ENCODE data around the gene RNASEH1. TPM values are rescaled to one million over a fixed set of nuclear protein-coding genes. Genes with fewer than 3 reads are reported as not detected.
A peak's percentile ranks its signal among the peaks of the same experiment; 100 is the strongest.

The RNASEH1 gene
- total and polyA plus RNA-seq, 2 experiments from 2014 or later = 33.2 to 40.7 TPM

GRCh38 chr2:3594493-3595281 lies 36.6 kb upstream of the RNASEH1 start, which contains the start of gene COLEC11:
COLEC11 (plus strand) TSS chr2:3595112; CDS start chr2:3604341, 9,229 bp downstream.
- Histone ChIP-seq H3K79me2 (replicated peaks; ENCODE audit: insufficient read depth) (no peaks in the 10 kb centered on the region), H3K4me1 (ENCODE audit: insufficient read depth) (no peaks in the 10 kb centered on the region), H3F3A (replicated peaks; ENCODE audit: low read depth) (0 out of 2 replicates have a peak, but pooled peaks cover 8% of the 10 kb centered on the region), H3K27ac (ENCODE audit: low read depth) (no peak within 1 kb of the TSS), H2AFZ (peak within 1 kb of the TSS; percentile 97), H3K4me2 (peak within 1 kb of the TSS; percentile 76), H3K4me3 (peak within 1 kb of the TSS; percentile 46), H3K9me2 (ENCODE audit: insufficient read depth) (no peaks in the 10 kb centered on the region), H3K27me3 (ENCODE audit: insufficient read depth) (no peaks in the 10 kb centered on the region), H4K20me1 (replicated peaks; ENCODE audit: insufficient read depth) (no peaks in the 10 kb centered on the region), H3K36me3 (ENCODE audit: insufficient read depth) (no peaks in the 10 kb centered on the region)
- ATAC-seq = peak; percentile 96
- Mint-ChIP-seq H3K4me3 (peak within 1 kb of the TSS; percentile 45; the same call in 2 of the 3 replicates), H3K36me3 (ENCODE audit: low read depth) (peaks cover 15% of the 10 kb centered on the region), H3K27me3 (ENCODE audit: insufficient read depth, low read depth, poor library complexity) (peaks cover 12% of the 10 kb centered on the region), H3K27ac (no peak within 1 kb of the TSS), H3K9me3 (peaks cover 11% of the 10 kb centered on the region), H3K4me1 (peaks cover 10% of the 10 kb centered on the region; the same call in 2 of the 3 replicates)
- peak; percentile 87 for DNase-seq (ENCODE audit: low spot score)
- no peak for TF ChIP-seq ZNF114 (CRISPR knock-in tag; IDR thresholded peaks at IDR 0.05)
- TF ChIP-seq CTCF (conservative IDR thresholded peaks at IDR 0.05; ENCODE audit: low read depth in 2 of 2) = peak; percentile 41 to 55

GRCh38 chr2:3589086-3589485 lies 31.0 kb upstream of the RNASEH1 start:
- Histone ChIP-seq H3K9me2 (ENCODE audit: insufficient read depth) (no peaks in the 10 kb centered on the region), H3K4me2 (no peak overlapping the region), H3F3A (replicated peaks; ENCODE audit: low read depth) (no peaks in the 10 kb centered on the region), H3K36me3 (ENCODE audit: insufficient read depth) (no peaks in the 10 kb centered on the region; the same call in 1 of the 2 replicates), H3K4me1 (ENCODE audit: insufficient read depth) (no peaks in the 10 kb centered on the region), H2AFZ (no peak overlapping the region), H3K4me3 (no peak overlapping the region), H4K20me1 (replicated peaks; ENCODE audit: insufficient read depth) (0 out of 2 replicates have a peak, but pooled peaks cover 5% of the 10 kb centered on the region), H3K27me3 (ENCODE audit: insufficient read depth) (no peaks in the 10 kb centered on the region), H3K27ac (ENCODE audit: low read depth) (no peak overlapping the region), H3K79me2 (replicated peaks; ENCODE audit: insufficient read depth) (no peaks in the 10 kb centered on the region)
- no peak overlapping the region for H3K4me3 Mint-ChIP-seq
- no peaks in the 10 kb centered on the region for H3K27me3 Mint-ChIP-seq (ENCODE audit: insufficient read depth, low read depth, poor library complexity)
- peaks cover 15% of the 10 kb centered on the region for H3K9me3 Mint-ChIP-seq
- no peaks in the 10 kb centered on the region for H3K4me1 Mint-ChIP-seq
- no peak overlapping the region for H3K27ac Mint-ChIP-seq
- H3K36me3 Mint-ChIP-seq (ENCODE audit: low read depth) = peaks cover 33% of the 10 kb centered on the region
- DNase-seq (ENCODE audit: low spot score) (no peak), ATAC-seq (no peak)
- TF ChIP-seq REST (IDR thresholded peaks at IDR 0.05; ENCODE audit: unreplicated experiment) (no peak), STAT1 (IDR thresholded peaks at IDR 0.05; ENCODE audit: unreplicated experiment) (no peak), EZH2 (IDR thresholded peaks at IDR 0.05; ENCODE audit: low read depth, unreplicated experiment) (no peak), ETS1 (IDR thresholded peaks at IDR 0.05) (no peak)
- TF ChIP-seq, protein P1, sequence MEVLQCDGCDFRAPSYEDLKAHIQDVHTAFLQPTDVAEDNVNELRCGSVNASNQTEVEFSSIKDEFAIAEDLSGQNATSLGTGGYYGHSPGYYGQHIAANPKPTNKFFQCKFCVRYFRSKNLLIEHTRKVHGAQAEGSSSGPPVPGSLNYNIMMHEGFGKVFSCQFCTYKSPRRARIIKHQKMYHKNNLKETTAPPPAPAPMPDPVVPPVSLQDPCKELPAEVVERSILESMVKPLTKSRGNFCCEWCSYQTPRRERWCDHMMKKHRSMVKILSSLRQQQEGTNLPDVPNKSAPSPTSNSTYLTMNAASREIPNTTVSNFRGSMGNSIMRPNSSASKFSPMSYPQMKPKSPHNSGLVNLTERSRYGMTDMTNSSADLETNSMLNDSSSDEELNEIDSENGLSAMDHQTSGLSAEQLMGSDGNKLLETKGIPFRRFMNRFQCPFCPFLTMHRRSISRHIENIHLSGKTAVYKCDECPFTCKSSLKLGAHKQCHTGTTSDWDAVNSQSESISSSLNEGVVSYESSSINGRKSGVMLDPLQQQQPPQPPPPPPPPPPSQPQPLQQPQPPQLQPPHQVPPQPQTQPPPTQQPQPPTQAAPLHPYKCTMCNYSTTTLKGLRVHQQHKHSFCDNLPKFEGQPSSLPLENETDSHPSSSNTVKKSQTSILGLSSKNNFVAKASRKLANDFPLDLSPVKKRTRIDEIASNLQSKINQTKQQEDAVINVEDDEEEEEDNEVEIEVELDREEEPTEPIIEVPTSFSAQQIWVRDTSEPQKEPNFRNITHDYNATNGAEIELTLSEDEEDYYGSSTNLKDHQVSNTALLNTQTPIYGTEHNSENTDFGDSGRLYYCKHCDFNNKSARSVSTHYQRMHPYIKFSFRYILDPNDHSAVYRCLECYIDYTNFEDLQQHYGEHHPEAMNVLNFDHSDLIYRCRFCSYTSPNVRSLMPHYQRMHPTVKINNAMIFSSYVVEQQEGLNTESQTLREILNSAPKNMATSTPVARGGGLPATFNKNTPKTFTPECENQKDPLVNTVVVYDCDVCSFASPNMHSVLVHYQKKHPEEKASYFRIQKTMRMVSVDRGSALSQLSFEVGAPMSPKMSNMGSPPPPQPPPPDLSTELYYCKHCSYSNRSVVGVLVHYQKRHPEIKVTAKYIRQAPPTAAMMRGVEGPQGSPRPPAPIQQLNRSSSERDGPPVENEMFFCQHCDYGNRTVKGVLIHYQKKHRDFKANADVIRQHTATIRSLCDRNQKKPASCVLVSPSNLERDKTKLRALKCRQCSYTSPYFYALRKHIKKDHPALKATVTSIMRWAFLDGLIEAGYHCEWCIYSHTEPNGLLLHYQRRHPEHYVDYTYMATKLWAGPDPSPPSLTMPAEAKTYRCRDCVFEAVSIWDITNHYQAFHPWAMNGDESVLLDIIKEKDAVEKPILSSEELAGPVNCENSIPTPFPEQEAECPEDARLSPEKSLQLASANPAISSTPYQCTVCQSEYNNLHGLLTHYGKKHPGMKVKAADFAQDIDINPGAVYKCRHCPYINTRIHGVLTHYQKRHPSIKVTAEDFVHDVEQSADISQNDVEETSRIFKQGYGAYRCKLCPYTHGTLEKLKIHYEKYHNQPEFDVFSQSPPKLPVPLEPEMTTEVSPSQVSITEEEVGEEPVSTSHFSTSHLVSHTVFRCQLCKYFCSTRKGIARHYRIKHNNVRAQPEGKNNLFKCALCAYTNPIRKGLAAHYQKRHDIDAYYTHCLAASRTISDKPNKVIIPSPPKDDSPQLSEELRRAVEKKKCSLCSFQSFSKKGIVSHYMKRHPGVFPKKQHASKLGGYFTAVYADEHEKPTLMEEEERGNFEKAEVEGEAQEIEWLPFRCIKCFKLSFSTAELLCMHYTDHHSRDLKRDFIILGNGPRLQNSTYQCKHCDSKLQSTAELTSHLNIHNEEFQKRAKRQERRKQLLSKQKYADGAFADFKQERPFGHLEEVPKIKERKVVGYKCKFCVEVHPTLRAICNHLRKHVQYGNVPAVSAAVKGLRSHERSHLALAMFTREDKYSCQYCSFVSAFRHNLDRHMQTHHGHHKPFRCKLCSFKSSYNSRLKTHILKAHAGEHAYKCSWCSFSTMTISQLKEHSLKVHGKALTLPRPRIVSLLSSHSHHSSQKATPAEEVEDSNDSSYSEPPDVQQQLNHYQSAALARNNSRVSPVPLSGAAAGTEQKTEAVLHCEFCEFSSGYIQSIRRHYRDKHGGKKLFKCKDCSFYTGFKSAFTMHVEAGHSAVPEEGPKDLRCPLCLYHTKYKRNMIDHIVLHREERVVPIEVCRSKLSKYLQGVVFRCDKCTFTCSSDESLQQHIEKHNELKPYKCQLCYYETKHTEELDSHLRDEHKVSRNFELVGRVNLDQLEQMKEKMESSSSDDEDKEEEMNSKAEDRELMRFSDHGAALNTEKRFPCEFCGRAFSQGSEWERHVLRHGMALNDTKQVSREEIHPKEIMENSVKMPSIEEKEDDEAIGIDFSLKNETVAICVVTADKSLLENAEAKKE (CRISPR knock-in tag; IDR thresholded peaks at IDR 0.05) = no peak

All from GM23338 (cell line).